ENCODE measurements around the gene PNN. TPM values are rescaled to one million over a fixed set of nuclear protein-coding genes. Genes with fewer than 3 reads are reported as not detected.
"Not testable (repeated sequence)": the region's sequence is repeated elsewhere in the genome, so short reads cannot be mapped to it uniquely, and the experiment has no call there.

PNN gene
- total RNA-seq, 1 experiment from 2014 or later: 167 TPM

GRCh38 chr14:39203659-39204606, 28.9 kb downstream of the PNN start:
- no peaks in the 10 kb centered on the region for H3K27me3 ChIP-seq (ENCODE audit: insufficient read depth, low read length)
- H3K56ac ChIP-seq (ENCODE audit: insufficient read length, low read depth, low read length): no peak overlapping the region
- no peak overlapping the region; the same call in 1 of the 2 replicates for H3K14ac ChIP-seq (ENCODE audit: insufficient read depth, low read length)
- no peaks in the 10 kb centered on the region for H3K23me2 ChIP-seq (ENCODE audit: insufficient read length, low read depth, low read length, poor library complexity, severe bottlenecking)
- no CpG with 5 or more reads among the region's 5 CpGs for WGBS (ENCODE audit: extremely low coverage, insufficient read length, low lambda C conversion rate)
- H2AFZ ChIP-seq (ENCODE audit: low read length): no peak overlapping the region
- H4K8ac ChIP-seq (replicated peaks; ENCODE audit: insufficient read length, low read depth, low read length): no peak overlapping the region
- Mint-ChIP-seq H3K36me3 (ENCODE audit: insufficient read depth in 1 of 3, low read depth in 3 of 3) (peaks cover 0 to 5% (median 0%) of the 10 kb centered on the region in 3 experiments; a peak in 3 of 7 replicates), H3K27ac (peak overlapping the region; percentile 68 to 96 (median 85)), H3K27me3 (ENCODE audit: low read depth) (no peaks in the 10 kb centered on the region), H3K9me3 (no peaks in the 10 kb centered on the region; a peak in 1 of 5 replicates), H3K4me3 (0 out of 5 replicates have a peak overlapping the region, but pooled peaks of 1 of the 2 experiments have one; percentile 7), H3K4me1 (peaks cover 18 to 22% of the 10 kb centered on the region in 2 experiments)
- H2BK5ac ChIP-seq (ENCODE audit: insufficient read length, low read length): no peak overlapping the region
- H2BK12ac ChIP-seq (ENCODE audit: insufficient read length, low read depth, low read length): no peak overlapping the region
- no peak overlapping the region for H4K5ac ChIP-seq (ENCODE audit: insufficient read length, low read depth, low read length)
- H2BK15ac ChIP-seq (ENCODE audit: low read depth, low read length): no peak overlapping the region
- H3K9me3 ChIP-seq (ENCODE audit: control insufficient read depth, low read depth, low read length): no peaks in the 10 kb centered on the region
- no peaks in the 10 kb centered on the region for H3K79me2 ChIP-seq (ENCODE audit: insufficient read depth, low read length)
- H3K4me2 ChIP-seq (ENCODE audit: insufficient read depth, insufficient read length, low read length): no peak overlapping the region
- no peaks in the 10 kb centered on the region for H4K20me1 ChIP-seq (ENCODE audit: control insufficient read depth, insufficient read depth, insufficient read length)
- H3K18ac ChIP-seq (ENCODE audit: insufficient read length, low read depth, low read length): no peak overlapping the region
- H3T11ph ChIP-seq (ENCODE audit: low read length): no peak overlapping the region
- no peak overlapping the region for H3K4ac ChIP-seq (ENCODE audit: low read depth, low read length)
- no peak overlapping the region for H3K23ac ChIP-seq (ENCODE audit: insufficient read length, low read depth, low read length)
- no peak overlapping the region for H2AK5ac ChIP-seq (ENCODE audit: insufficient read length, low read length)
- no peak overlapping the region for H3K9ac ChIP-seq (ENCODE audit: extremely low read depth, insufficient read length, low read length)
- peak; percentile 71 for DNase-seq
- no peak overlapping the region for H2BK120ac ChIP-seq (ENCODE audit: low read depth, low read length, poor library complexity, severe bottlenecking)
- no peak for TF ChIP-seq CTCF (conservative IDR thresholded peaks at IDR 0.05)
- H4K91ac ChIP-seq (ENCODE audit: insufficient read length, low read depth, low read length): no peak overlapping the region
- no peak overlapping the region for H2BK20ac ChIP-seq (ENCODE audit: low read depth, low read length, poor library complexity, severe bottlenecking)
- H3K4me1 ChIP-seq (ENCODE audit: insufficient read depth, low read length): peaks cover 8% of the 10 kb centered on the region; the same call in 1 of the 2 replicates
- H3K79me1 ChIP-seq (ENCODE audit: insufficient read depth, low read depth, low read length, poor library complexity, severe bottlenecking): no peaks in the 10 kb centered on the region
- no peak overlapping the region for H3K27ac ChIP-seq (ENCODE audit: insufficient read length, low read depth, low read length)

- H3K23me2 ChIP-seq (ENCODE audit: insufficient read length, low read depth, low read length, poor library complexity, severe bottlenecking); H3K27me3 Mint-ChIP-seq (ENCODE audit: low read depth); H3K4me1 ChIP-seq (ENCODE audit: insufficient read depth, low read length); H4K5ac ChIP-seq (ENCODE audit: insufficient read length, low read depth, low read length); H3K23ac ChIP-seq (ENCODE audit: insufficient read length, low read depth, low read length); H4K20me1 ChIP-seq (ENCODE audit: control insufficient read depth, insufficient read depth, insufficient read length); H4K8ac ChIP-seq (replicated peaks; ENCODE audit: insufficient read length, low read depth, low read length); H3K27ac ChIP-seq (ENCODE audit: insufficient read length, low read depth, low read length); H3K56ac ChIP-seq (ENCODE audit: insufficient read length, low read depth, low read length); H3K14ac ChIP-seq (ENCODE audit: insufficient read depth, low read length); H3K9me3 Mint-ChIP-seq; H2BK12ac ChIP-seq (ENCODE audit: insufficient read length, low read depth, low read length); H3K4me2 ChIP-seq (ENCODE audit: insufficient read depth, insufficient read length, low read length); H3K79me1 ChIP-seq (ENCODE audit: insufficient read depth, low read depth, low read length, poor library complexity, severe bottlenecking); H2AK5ac ChIP-seq (ENCODE audit: insufficient read length, low read length); DNase-seq; H2BK5ac ChIP-seq (ENCODE audit: insufficient read length, low read length); H3K9me3 ChIP-seq (ENCODE audit: control insufficient read depth, low read depth, low read length); H2BK15ac ChIP-seq (ENCODE audit: low read depth, low read length); H2BK120ac ChIP-seq (ENCODE audit: low read depth, low read length, poor library complexity, severe bottlenecking); H3K27ac Mint-ChIP-seq; H3K9ac ChIP-seq (ENCODE audit: extremely low read depth, insufficient read length, low read length); H2BK20ac ChIP-seq (ENCODE audit: low read depth, low read length, poor library complexity, severe bottlenecking); H2AFZ ChIP-seq (ENCODE audit: low read length); H3T11ph ChIP-seq (ENCODE audit: low read length); H4K91ac ChIP-seq (ENCODE audit: insufficient read length, low read depth, low read length); H3K4me3 Mint-ChIP-seq; H3K18ac ChIP-seq (ENCODE audit: insufficient read length, low read depth, low read length); H3K27me3 ChIP-seq (ENCODE audit: insufficient read depth, low read length); H3K4ac ChIP-seq (ENCODE audit: low read depth, low read length); H3K79me2 ChIP-seq (ENCODE audit: insufficient read depth, low read length); H3K36me3 Mint-ChIP-seq (ENCODE audit: insufficient read depth in 1 of 3, low read depth in 3 of 3): not testable (repeated sequence)
- WGBS (ENCODE audit: extremely low coverage, insufficient read length, low lambda C conversion rate): no CpG with 5 or more reads among the region's 2 CpGs
- peaks cover 30 to 31% of the 10 kb centered on the region in 2 experiments for H3K4me1 Mint-ChIP-seq
Measured at GRCh38 chr14:39207430-39207829, 32.4 kb downstream of the PNN start.

All from H9 (cell line).